Heart left ventricle (tissue), 13 donors: Measurements from ENCODE around the gene SCGB2B2.

ENCODE experiments used
- POLR2A ChIP-seq, 2 donors: fragments of 450-650 bp; IDR thresholded peaks; one replicate each; pipeline ENCODE4 v1.6.1; 2017; ENCODE audit warnings: antibody characterized with exemption in 2 of 2, mild to moderate bottlenecking in 2 of 2, moderate library complexity in 2 of 2
- TF ChIP-seq, protein P1 (sequence below), 12 donors: fragments of 200-600 bp; sonication (generic) in 4 of 12; IDR thresholded peaks; one replicate each; pipeline versions ENCODE4 v1.5.0 to v1.8.0; 2018 to 2022; ENCODE audit warnings: antibody characterized with exemption in 12 of 12, mild to moderate bottlenecking in 5 of 12
- donor health status: ischemic (EF 13 %, LVEDD 7.1; RV severe dilation, severe dysfunction).
- donor health status: DM: no; HTN: yes; CAD: no.
- donor health status: DM: no; HTN: no; CAD: no.
- donor health status: ischemic (EF 25% LVEDD 6.9; RV normal size, moderate dysfunction).
- donor health status: ischemic (EF 25% LVEDD 5.7; RV mildly dilated, moderate dysfunction).
- donor health status: ischemic (EF 35%, LVEDD 5.7; RV mildly dilated, moderate dysfunction).
- donor health status: nonischemic (EF 11% LVEDD 7.7; RV severe dilation, severe dysfunction).
- donor health status: DM: yes; HTN: yes; CAD: no.
- donor health status: PGD.
- donor health status: ischemic (EF 29% LVEDD 5.4; RV normal size, mild dysfunction).
- donor health status: nonischemic (EF 23%, LVEDD 6.1; RV moderate dilation, normal function).

DNA sequence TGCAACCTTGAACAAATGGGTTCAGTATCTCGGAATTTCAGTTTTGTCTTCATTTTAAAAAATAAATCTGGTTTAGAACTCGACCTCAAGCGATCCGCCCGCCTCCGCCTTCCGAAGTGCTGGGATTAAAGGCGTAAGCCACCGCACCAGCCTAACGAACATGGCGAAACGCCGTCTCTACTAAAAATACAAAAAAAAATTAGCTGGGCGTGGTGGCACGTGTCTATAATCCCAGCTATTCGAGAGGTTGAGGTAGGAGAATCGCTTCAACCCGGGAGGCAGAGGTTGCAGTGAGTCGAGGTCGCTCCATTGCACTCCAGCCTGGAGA lies 1.1 kb upstream of the SCGB2B2 start:
- TF ChIP-seq, protein P1, sequence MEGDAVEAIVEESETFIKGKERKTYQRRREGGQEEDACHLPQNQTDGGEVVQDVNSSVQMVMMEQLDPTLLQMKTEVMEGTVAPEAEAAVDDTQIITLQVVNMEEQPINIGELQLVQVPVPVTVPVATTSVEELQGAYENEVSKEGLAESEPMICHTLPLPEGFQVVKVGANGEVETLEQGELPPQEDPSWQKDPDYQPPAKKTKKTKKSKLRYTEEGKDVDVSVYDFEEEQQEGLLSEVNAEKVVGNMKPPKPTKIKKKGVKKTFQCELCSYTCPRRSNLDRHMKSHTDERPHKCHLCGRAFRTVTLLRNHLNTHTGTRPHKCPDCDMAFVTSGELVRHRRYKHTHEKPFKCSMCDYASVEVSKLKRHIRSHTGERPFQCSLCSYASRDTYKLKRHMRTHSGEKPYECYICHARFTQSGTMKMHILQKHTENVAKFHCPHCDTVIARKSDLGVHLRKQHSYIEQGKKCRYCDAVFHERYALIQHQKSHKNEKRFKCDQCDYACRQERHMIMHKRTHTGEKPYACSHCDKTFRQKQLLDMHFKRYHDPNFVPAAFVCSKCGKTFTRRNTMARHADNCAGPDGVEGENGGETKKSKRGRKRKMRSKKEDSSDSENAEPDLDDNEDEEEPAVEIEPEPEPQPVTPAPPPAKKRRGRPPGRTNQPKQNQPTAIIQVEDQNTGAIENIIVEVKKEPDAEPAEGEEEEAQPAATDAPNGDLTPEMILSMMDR (IDR thresholded peaks at IDR 0.05) = no peak
- TF ChIP-seq POLR2A (IDR thresholded peaks at IDR 0.05) = no peak
